GM10266 (cell line): ENCODE data around the gene DAAM1.

ENCODE experiments used
- DNase-seq: peaks from one replicate; pipeline ENCODE4 v3.0.0; 2012; ENCODE audit errors: extremely low spot score
- CTCF ChIP-seq: IDR thresholded peaks from 2 replicates; pipeline ENCODE4 v1.5.1; 2012; ENCODE audit warnings: mild to moderate bottlenecking, low read depth; ENCODE audit not compliant: control insufficient read depth, insufficient read depth; ENCODE audit errors: missing control alignments

DAAM1 gene

DNA sequence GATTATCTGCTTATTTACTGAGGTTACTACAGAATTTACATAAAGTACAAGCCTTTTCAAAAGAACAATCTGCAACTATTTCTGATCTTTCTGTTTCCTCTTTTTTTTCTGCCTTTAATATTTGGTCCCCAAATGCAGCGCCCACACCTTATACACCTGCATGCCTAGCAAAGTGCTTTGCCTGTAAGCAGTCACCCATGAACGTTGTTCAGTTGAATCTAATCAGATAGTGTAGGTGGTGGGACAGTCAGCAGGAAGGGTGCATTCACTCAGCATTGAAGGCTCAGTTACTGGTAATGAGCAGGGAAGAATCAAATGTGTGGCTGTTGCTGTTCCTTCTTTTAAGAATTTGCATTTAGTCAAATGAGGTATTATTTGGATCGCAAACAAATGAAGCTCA is 168.3 kb downstream of the DAAM1 start:
- no peak for DNase-seq
- no peak for TF ChIP-seq CTCF

DNA sequence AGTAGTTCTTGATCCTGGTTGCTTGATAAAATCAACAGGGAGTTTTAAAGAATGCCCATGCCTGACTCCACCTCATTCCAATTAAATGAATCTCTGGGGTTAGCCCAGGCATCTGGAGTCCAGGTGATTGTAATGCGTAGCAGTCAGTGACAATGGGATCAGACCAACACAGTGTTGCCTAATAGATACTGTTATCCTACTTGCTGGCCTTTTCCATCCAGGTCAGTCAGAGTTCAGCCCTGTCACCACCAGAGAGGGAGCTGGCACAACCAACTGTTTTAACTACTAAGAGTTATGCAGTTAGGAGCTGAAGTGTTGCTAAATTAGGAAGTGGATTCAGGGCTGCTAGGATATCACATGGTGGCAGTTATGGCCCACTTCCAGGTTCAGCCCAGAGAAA is 169.6 kb downstream of the DAAM1 start:
- no peak for DNase-seq
- no peak for TF ChIP-seq CTCF

DNA sequence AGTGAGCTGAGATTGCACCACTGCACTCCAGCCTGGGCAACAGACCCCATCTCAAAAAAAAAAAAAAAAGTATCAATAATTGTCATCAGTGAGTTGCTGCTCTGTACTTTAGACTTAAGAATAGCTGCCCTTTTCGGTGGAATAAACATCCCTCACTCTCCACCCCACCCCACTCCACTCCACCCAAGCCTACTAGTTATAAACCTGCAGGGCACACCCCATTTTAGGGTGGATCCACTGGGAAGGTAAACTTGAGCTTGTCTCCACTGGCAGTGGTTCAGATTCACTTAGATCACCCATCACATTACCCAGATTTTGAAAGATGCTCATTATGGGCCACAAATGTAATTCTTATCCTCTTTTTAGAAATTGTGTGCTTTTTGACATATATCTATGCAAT is 170.3 kb downstream of the DAAM1 start:
- no peak for DNase-seq
- no peak for TF ChIP-seq CTCF

DNA sequence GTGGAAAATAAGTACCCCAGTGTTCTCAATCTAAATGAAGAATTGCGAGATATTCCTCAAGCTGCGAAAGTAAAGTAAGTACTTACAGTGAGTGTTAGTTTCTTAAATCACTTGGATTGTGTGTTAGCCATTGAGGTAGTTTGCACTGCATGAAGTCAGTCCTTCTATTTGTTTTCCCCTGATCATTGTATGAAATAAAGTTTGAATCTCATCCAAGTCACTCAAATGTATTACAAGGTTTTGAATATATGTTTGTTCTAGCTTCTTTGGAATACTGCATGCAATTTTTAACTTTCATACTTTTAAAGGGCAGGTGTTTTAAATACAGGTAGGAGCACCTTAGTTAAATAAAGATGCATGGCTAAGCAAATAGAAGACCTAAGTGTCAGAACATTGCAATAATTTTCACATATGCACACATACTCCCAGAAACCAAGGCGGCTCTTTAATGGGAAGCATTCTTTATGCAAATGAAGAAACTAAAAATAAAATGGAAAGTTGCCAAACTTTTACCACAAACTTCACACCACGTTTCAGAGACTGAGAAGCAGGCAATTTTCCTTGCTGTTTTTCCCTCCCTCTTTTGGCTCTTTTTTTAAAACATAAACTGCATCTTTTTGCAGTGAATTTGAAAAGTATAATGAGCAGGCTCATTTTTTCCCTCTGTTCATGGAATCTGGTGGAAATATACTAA is 171.1 kb downstream of the DAAM1 start:
- DNase-seq: no peak
- TF ChIP-seq CTCF: no peak

DNA sequence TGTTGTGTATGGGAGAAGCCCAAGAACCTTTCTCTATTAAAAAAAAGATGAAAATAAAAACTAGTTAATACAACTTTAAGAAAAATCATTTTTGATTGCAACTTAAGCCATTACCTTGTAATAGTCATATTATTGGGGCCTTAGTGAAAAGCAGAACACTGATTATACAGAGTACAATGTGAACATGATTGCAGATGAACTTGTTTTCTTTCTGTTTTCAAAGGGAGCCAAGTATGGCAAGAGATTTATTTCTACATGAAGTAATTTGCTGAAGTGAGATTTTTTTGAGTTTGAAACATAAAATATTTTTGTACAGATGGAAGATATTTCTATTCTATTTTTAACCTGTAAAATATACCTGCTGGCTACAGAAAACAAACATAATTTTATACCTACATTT is 171.8 kb downstream of the DAAM1 start:
- TF ChIP-seq CTCF: no peak
- DNase-seq: no peak

DNA sequence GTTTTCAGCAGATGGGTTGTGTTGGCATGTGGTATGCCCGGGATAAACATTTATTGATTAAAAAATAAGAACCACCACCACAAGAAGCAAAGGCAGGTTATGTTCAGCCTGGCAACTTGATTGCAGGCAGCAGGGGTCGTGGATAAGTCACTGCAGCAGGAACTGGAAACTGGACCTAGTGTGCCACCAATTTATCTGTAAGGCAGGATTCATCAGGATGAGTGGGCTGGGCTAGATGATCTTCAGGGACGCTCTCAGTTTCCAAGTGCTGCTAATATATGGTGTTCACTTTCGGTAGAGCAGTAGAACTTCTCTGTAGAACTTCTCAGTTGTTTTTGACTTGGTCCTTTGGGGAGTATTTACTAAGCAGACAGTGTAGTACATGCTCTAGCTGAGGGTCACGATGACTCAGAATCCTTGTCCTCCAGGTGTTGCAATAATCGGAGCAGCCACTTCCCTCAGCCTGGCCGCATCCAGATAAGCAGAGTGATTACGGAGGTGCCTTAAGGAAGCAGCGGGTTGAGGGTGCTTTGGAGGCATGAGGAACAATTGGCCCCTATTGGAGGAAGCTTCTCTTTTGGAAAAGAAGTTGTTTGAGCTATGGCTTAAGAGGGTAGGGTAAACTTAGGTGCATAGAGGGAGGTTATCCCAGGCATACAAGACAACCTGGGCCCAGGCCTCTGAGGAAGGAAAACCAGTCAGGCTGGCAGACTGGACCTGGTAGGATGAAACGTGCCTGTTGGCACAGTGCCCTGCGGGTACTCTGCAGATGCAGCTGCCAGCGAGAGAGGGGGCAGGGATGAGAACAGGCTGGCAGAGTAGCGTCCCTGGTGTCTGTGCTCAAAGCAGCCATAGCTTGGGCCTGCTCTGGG is 172.7 kb downstream of the DAAM1 start:
- DNase-seq: no peak
- no peak for TF ChIP-seq CTCF

- no peak for DNase-seq
- TF ChIP-seq CTCF: no peak
Observed at GRCh38 chr14:59362513-59362912, 174.0 kb downstream of the DAAM1 start.
